Body of pancreas (tissue), 4 donors: ENCODE data around the gene MYH11.

Experiments
- CTCF ChIP-seq, 7 experiments: fragments of 450-650 bp in 4 of 7; fragments of 200-600 bp in 3 of 7; sonication (generic) in 3 of 7; IDR thresholded peaks; one replicate each; pipeline ENCODE4 v1.5.1; 2016 to 2019; ENCODE audit warnings: antibody characterized with exemption in 7 of 7
- POLR2A ChIP-seq, 3 donors: fragments of 450-650 bp; IDR thresholded peaks; one replicate each; pipeline ENCODE4 v1.6.1; 2016; ENCODE audit warnings: antibody characterized with exemption in 3 of 3, mild to moderate bottlenecking in 2 of 3

- TF ChIP-seq CTCF (IDR thresholded peaks at IDR 0.05): no peak
- TF ChIP-seq POLR2A (IDR thresholded peaks at IDR 0.05): no peak
Measured at GRCh38 chr16:15751940-15752339, 104.9 kb downstream of the MYH11 start.
